ENCODE data around the gene SLC35D3.
"Not testable (repeated sequence)": the region's sequence is repeated elsewhere in the genome, so short reads cannot be mapped to it uniquely, and the experiment has no call there.

SLC35D3 gene, protein sequence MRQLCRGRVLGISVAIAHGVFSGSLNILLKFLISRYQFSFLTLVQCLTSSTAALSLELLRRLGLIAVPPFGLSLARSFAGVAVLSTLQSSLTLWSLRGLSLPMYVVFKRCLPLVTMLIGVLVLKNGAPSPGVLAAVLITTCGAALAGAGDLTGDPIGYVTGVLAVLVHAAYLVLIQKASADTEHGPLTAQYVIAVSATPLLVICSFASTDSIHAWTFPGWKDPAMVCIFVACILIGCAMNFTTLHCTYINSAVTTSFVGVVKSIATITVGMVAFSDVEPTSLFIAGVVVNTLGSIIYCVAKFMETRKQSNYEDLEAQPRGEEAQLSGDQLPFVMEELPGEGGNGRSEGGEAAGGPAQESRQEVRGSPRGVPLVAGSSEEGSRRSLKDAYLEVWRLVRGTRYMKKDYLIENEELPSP

DNA sequence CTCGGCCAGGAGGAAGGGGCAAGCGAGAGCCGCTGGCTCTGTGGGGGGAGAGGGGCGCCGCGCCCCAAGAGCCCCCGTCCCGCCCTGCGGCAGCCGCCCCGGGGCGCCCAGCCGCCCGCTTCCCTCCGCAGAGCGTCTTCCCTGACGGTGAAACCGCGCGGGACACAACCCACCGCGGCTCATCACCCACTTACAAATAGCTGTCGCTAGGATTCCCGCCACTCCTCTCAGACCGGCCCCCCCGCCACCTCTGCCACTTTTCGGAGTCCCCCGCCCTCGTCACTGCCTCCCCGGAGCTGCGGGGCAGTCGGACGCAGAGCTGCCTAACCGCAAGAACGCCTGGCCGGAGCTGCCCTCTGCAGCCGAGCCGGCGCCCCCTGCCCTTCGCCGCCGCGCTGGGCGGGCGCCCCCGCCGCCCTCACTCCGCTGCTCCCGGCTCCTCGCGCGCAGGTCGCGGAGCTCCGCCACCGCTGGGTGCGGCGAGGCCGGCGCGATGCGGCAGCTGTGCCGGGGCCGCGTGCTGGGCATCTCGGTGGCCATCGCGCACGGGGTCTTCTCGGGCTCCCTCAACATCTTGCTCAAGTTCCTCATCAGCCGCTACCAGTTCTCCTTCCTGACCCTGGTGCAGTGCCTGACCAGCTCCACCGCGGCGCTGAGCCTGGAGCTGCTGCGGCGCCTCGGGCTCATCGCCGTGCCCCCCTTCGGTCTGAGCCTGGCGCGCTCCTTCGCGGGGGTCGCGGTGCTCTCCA is at the start of gene SLC35D3:
TSS of gene SLC35D3 (plus strand) at position 366 of the 749 bp plus-strand sequence. CDS start at position 494, 128 bp downstream.
- no peaks in the 10 kb centered on the region for H3K9me3 ChIP-seq (ENCODE audit: insufficient read depth, low read length)
- TF ChIP-seq EZH2phosphoT487 (conservative IDR thresholded peaks at IDR 0.05; ENCODE audit: low read length) = no peak
- TF ChIP-seq, protein P1, sequence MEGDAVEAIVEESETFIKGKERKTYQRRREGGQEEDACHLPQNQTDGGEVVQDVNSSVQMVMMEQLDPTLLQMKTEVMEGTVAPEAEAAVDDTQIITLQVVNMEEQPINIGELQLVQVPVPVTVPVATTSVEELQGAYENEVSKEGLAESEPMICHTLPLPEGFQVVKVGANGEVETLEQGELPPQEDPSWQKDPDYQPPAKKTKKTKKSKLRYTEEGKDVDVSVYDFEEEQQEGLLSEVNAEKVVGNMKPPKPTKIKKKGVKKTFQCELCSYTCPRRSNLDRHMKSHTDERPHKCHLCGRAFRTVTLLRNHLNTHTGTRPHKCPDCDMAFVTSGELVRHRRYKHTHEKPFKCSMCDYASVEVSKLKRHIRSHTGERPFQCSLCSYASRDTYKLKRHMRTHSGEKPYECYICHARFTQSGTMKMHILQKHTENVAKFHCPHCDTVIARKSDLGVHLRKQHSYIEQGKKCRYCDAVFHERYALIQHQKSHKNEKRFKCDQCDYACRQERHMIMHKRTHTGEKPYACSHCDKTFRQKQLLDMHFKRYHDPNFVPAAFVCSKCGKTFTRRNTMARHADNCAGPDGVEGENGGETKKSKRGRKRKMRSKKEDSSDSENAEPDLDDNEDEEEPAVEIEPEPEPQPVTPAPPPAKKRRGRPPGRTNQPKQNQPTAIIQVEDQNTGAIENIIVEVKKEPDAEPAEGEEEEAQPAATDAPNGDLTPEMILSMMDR (IDR thresholded peaks at IDR 0.05; ENCODE audit: insufficient read depth, low read length, poor library complexity, severe bottlenecking) = no peak
- H4K20me1 ChIP-seq (ENCODE audit: low read depth, low read length) = no peaks in the 10 kb centered on the region
- no peaks in the 10 kb centered on the region for H3K9me2 ChIP-seq (replicated peaks; ENCODE audit: insufficient read depth, low read length)
- no peak within 1 kb of the TSS for H3K4me3 ChIP-seq (ENCODE audit: insufficient read depth, low read length, poor library complexity, severe bottlenecking)
- H2AFZ ChIP-seq (ENCODE audit: low read depth, low read length, severe bottlenecking) = no peak within 1 kb of the TSS
- no peaks in the 10 kb centered on the region for H3K79me2 ChIP-seq (ENCODE audit: insufficient read depth, low read length)
- no peak within 1 kb of the TSS for H3K27ac ChIP-seq (ENCODE audit: low read depth, low read length)
- H3K36me3 ChIP-seq (ENCODE audit: low read length) = no peaks in the 10 kb centered on the region
- H3K9ac ChIP-seq (ENCODE audit: low read length) = no peak within 1 kb of the TSS
- no peak within 1 kb of the TSS for H3K4me2 ChIP-seq (ENCODE audit: low read depth, low read length, poor library complexity, severe bottlenecking)
- no peaks in the 10 kb centered on the region for H3K27me3 ChIP-seq (ENCODE audit: low read length)
- H3F3A ChIP-seq (ENCODE audit: insufficient read depth) = no peaks in the 10 kb centered on the region

DNA sequence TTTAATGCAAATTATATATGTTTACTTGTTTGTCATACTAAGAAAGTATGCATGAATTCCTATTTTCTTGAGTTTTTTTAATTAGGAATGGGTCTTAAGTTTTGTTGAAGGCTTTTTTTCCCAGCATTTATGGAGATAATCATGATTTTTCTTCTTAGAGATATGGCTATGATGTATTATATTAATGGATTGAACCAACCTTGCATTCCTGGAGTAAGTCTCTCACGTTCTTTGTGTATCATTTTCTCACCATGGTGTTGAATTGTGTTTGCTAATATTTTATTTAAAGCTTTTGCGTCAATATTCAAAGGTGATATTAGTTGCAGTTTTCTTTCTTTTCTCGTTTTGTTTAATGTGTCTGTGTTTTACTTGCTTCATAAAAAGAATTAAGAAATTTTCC is 48.4 kb upstream of the SLC35D3 start:
- no peak overlapping the region for H3K4me3 ChIP-seq (ENCODE audit: insufficient read depth, low read length, poor library complexity, severe bottlenecking)

DNA sequence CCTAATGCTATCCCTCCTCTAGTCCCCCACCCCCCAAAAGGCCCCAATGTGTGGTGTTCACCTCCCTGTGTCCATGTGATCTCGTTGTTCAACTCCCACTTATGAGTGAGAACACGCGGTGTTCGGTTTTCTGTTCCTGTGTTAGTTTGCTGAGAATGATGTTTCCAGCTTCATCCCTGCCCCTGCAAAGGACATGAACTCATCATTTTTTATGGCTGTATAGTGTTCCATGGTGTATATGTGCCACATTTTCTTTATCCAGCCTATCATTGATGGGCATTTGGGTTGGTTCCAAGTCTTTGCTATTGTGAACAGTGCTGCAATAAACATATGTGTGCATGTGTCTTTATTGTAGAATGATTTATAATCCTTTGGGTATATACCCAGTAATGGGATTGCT is 45.6 kb upstream of the SLC35D3 start:
- not testable (repeated sequence) for H3K4me2 ChIP-seq (ENCODE audit: low read depth, low read length, poor library complexity, severe bottlenecking); H3K27ac ChIP-seq (ENCODE audit: low read depth, low read length); H2AFZ ChIP-seq (ENCODE audit: low read depth, low read length, severe bottlenecking); H3K27me3 ChIP-seq (ENCODE audit: low read length); H3K9ac ChIP-seq (ENCODE audit: low read length); H4K20me1 ChIP-seq (ENCODE audit: low read depth, low read length); H3K4me3 ChIP-seq (ENCODE audit: insufficient read depth, low read length, poor library complexity, severe bottlenecking); H3K79me2 ChIP-seq (ENCODE audit: insufficient read depth, low read length); H3F3A ChIP-seq (ENCODE audit: insufficient read depth); H3K9me2 ChIP-seq (replicated peaks; ENCODE audit: insufficient read depth, low read length)
- Histone ChIP-seq H3K9me3 (ENCODE audit: insufficient read depth, low read length) (peaks cover 17% of the 10 kb centered on the region; the same call in 1 of the 2 replicates), H3K36me3 (ENCODE audit: low read length) (peaks cover 21% of the 10 kb centered on the region)

More for the DNA sequence above, 48.4 kb upstream of the SLC35D3 start:
- Histone ChIP-seq H3K4me2 (ENCODE audit: low read depth, low read length, poor library complexity, severe bottlenecking) (no peak overlapping the region), H2AFZ (ENCODE audit: low read depth, low read length, severe bottlenecking) (no peak overlapping the region), H3K27ac (ENCODE audit: low read depth, low read length) (no peak overlapping the region), H3K9me2 (replicated peaks; ENCODE audit: insufficient read depth, low read length) (no peaks in the 10 kb centered on the region), H3K9ac (ENCODE audit: low read length) (no peak overlapping the region), H3K27me3 (ENCODE audit: low read length) (no peaks in the 10 kb centered on the region), H3F3A (ENCODE audit: insufficient read depth) (no peaks in the 10 kb centered on the region; the same call in 1 of the 2 replicates), H3K36me3 (ENCODE audit: low read length) (peaks cover 21% of the 10 kb centered on the region), H3K9me3 (ENCODE audit: insufficient read depth, low read length) (peaks cover 17% of the 10 kb centered on the region; the same call in 1 of the 2 replicates), H4K20me1 (ENCODE audit: low read depth, low read length) (no peaks in the 10 kb centered on the region), H3K79me2 (ENCODE audit: insufficient read depth, low read length) (no peaks in the 10 kb centered on the region)
- no peak for TF ChIP-seq EZH2phosphoT487 (conservative IDR thresholded peaks at IDR 0.05; ENCODE audit: low read length)
- TF ChIP-seq, protein P1 (IDR thresholded peaks at IDR 0.05; ENCODE audit: insufficient read depth, low read length, poor library complexity, severe bottlenecking) = no peak

Data from SU-DHL-6 (cell line).